ENCODE measurements around the gene SLC25A11.
A peak's percentile ranks its signal among the peaks of the same experiment; 100 is the strongest.

GRCh38 chr17:4947411-4948165 is 7.7 kb upstream of the SLC25A11 start:
- peak; percentile 45; the same call in 1 of the 2 replicates for TF ChIP-seq TAF1 (IDR thresholded peaks at IDR 0.05; ENCODE audit: low read depth, low read length)
- TF ChIP-seq POLR2A (IDR thresholded peaks at IDR 0.05; ENCODE audit: low read depth, low read length): 0 out of 2 replicates have a peak, but pooled peaks have one; percentile 36
- peak; percentile 51; the same call in 1 of the 2 replicates for TF ChIP-seq POLR2AphosphoS5 (IDR thresholded peaks at IDR 0.05; ENCODE audit: low read depth, low read length)
